ENCODE results near the gene RPAP2.
A peak's percentile ranks its signal among the peaks of the same experiment; 100 is the strongest.

The RPAP2 gene

DNA sequence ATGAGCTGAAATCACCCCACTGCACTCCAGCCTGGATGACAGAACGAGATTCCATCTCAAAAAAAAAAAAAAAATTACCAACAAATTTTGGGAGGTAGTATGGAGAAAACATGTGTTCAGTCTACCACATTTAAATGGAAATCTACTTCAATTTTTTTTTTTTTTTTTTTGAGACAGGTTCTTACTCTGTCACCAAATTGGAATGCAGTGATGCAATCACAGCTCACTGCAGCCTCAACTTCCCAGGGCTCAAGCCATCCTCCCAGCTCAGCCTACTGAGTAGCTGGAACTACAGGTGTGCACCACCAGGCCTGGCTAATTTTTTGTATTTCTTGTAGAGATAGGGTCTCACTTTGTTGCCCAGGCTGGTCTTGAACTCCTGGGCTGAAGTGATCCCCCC lies 105.8 kb downstream of the RPAP2 start:
- DNase-seq (no peak), ATAC-seq (ENCODE audit: insufficient read depth, low read depth) (no peak)
- no peaks in the 10 kb centered on the region for H3K27me3 ChIP-seq (ENCODE audit: insufficient read depth, low read length, poor library complexity)
- H3K9me3 ChIP-seq (ENCODE audit: insufficient read depth, low read length, severe bottlenecking), result peaks cover 26% of the 10 kb centered on the region
- no peak overlapping the region for H3K9ac ChIP-seq (ENCODE audit: low read depth, low read length)
- no peaks in the 10 kb centered on the region for H3K79me2 ChIP-seq (ENCODE audit: insufficient read depth, low read length)
- peaks cover 18% of the 10 kb centered on the region for H3K4me1 ChIP-seq (ENCODE audit: insufficient read depth, low read length)
- TF ChIP-seq CTCF (IDR thresholded peaks at IDR 0.05; ENCODE audit: borderline replicate concordance, extremely low read depth, low read length, poor library complexity, severe bottlenecking) (no peak), EZH2 (IDR thresholded peaks at IDR 0.05; ENCODE audit: borderline replicate concordance, low read depth, low read length, severe bottlenecking) (no peak)
- no peak overlapping the region for H3K27ac ChIP-seq (ENCODE audit: low read length)
- no peaks in the 10 kb centered on the region for H4K20me1 ChIP-seq (ENCODE audit: insufficient read depth, low read length)
- H3K4me3 ChIP-seq (ENCODE audit: low read depth in 1 of 2, low read length in 2 of 2), result no peak overlapping the region
- H3K36me3 ChIP-seq (ENCODE audit: insufficient read depth, low read length), result no peaks in the 10 kb centered on the region; the same call in 1 of the 2 replicates
- H3K4me2 ChIP-seq (ENCODE audit: insufficient read depth, low read length), result no peak overlapping the region
- no peak overlapping the region for H2AFZ ChIP-seq (ENCODE audit: low read depth, low read length)

GRCh38 chr1:92408825-92409224 lies 110.0 kb downstream of the RPAP2 start:
- DNase-seq (no peak), ATAC-seq (ENCODE audit: insufficient read depth, low read depth) (no peak)
- no peak overlapping the region; the same call in 1 of the 2 replicates for H3K4me2 ChIP-seq (ENCODE audit: insufficient read depth, low read length)
- no peak overlapping the region for H3K4me3 ChIP-seq (ENCODE audit: low read depth in 1 of 2, low read length in 2 of 2)
- no peaks in the 10 kb centered on the region for H3K27me3 ChIP-seq (ENCODE audit: insufficient read depth, low read length, poor library complexity)
- no peak overlapping the region for H2AFZ ChIP-seq (ENCODE audit: low read depth, low read length)
- H3K79me2 ChIP-seq (ENCODE audit: insufficient read depth, low read length), result no peaks in the 10 kb centered on the region
- H3K36me3 ChIP-seq (ENCODE audit: insufficient read depth, low read length), result no peaks in the 10 kb centered on the region
- peaks cover 5% of the 10 kb centered on the region for H3K9me3 ChIP-seq (ENCODE audit: insufficient read depth, low read length, severe bottlenecking)
- H3K27ac ChIP-seq (ENCODE audit: low read length), result peak overlapping the region; percentile 79
- no peak for TF ChIP-seq CTCF (IDR thresholded peaks at IDR 0.05; ENCODE audit: borderline replicate concordance, extremely low read depth, low read length, poor library complexity, severe bottlenecking)
- TF ChIP-seq EZH2 (IDR thresholded peaks at IDR 0.05; ENCODE audit: borderline replicate concordance, low read depth, low read length, severe bottlenecking), result no peak
- no peak overlapping the region for H3K9ac ChIP-seq (ENCODE audit: low read depth, low read length)
- peaks cover 50% of the 10 kb centered on the region for H3K4me1 ChIP-seq (ENCODE audit: insufficient read depth, low read length)
- H4K20me1 ChIP-seq (ENCODE audit: insufficient read depth, low read length), result no peaks in the 10 kb centered on the region

GRCh38 chr1:92409946-92410549 lies 111.2 kb downstream of the RPAP2 start:
- peaks cover 50% of the 10 kb centered on the region for H3K4me1 ChIP-seq (ENCODE audit: insufficient read depth, low read length)
- H3K9ac ChIP-seq (ENCODE audit: low read depth, low read length), result peak overlapping the region; percentile 43
- H3K27me3 ChIP-seq (ENCODE audit: insufficient read depth, low read length, poor library complexity), result no peaks in the 10 kb centered on the region
- H3K9me3 ChIP-seq (ENCODE audit: insufficient read depth, low read length, severe bottlenecking), result no peaks in the 10 kb centered on the region
- peak overlapping the region in 1 of 2 experiments; percentile 30; a peak in 2 of 4 replicates for H3K4me3 ChIP-seq (ENCODE audit: low read depth in 1 of 2, low read length in 2 of 2)
- peak; percentile 54 for ATAC-seq (ENCODE audit: insufficient read depth, low read depth)
- no peaks in the 10 kb centered on the region for H3K79me2 ChIP-seq (ENCODE audit: insufficient read depth, low read length)
- peak overlapping the region; percentile 54 for H3K4me2 ChIP-seq (ENCODE audit: insufficient read depth, low read length)
- DNase-seq, result peak; percentile 80
- no peaks in the 10 kb centered on the region for H3K36me3 ChIP-seq (ENCODE audit: insufficient read depth, low read length)
- H2AFZ ChIP-seq (ENCODE audit: low read depth, low read length), result peak overlapping the region; percentile 28
- TF ChIP-seq CTCF (IDR thresholded peaks at IDR 0.05; ENCODE audit: borderline replicate concordance, extremely low read depth, low read length, poor library complexity, severe bottlenecking) (no peak), EZH2 (IDR thresholded peaks at IDR 0.05; ENCODE audit: borderline replicate concordance, low read depth, low read length, severe bottlenecking) (no peak)
- no peaks in the 10 kb centered on the region for H4K20me1 ChIP-seq (ENCODE audit: insufficient read depth, low read length)
- H3K27ac ChIP-seq (ENCODE audit: low read length), result peak overlapping the region; percentile 79

Measured in DND-41 (cell line).